Vagina (tissue), 2 donors: ENCODE measurements around the gene VPREB3.

Experiments
- CTCF ChIP-seq, 3 experiments: fragments of 450-650 bp in 2 of 3; fragments of 200-600 bp in 1 of 3; sonication (generic) in 1 of 3; IDR thresholded peaks; one replicate each; pipeline ENCODE4 v1.5.1; 2017 to 2019; ENCODE audit warnings: antibody characterized with exemption in 3 of 3, mild to moderate bottlenecking in 2 of 3, moderate library complexity in 2 of 3
- POLR2AphosphoS5 ChIP-seq, 2 donors: sonication (generic); formaldehyde crosslinking; IDR thresholded peaks; one replicate each; pipeline ENCODE4 v1.9.0; 2017; ENCODE audit warnings: antibody characterized with exemption in 2 of 2, mild to moderate bottlenecking in 2 of 2, low read depth in 1 of 2; ENCODE audit not compliant: insufficient read depth in 1 of 2

- TF ChIP-seq CTCF (IDR thresholded peaks at IDR 0.05) (no peak), POLR2AphosphoS5 (IDR thresholded peaks at IDR 0.05; ENCODE audit: insufficient read depth in 1 of 2, low read depth in 1 of 2) (no peak)
Observed at GRCh38 chr22:23709107-23709506, 45.1 kb downstream of the VPREB3 start.
